ENCODE data around the gene FAM171A1.

- no peak for TF ChIP-seq CTCF (IDR thresholded peaks at IDR 0.05; ENCODE audit: insufficient read depth, low read depth, low read length)
- no peak for TF ChIP-seq EZH2 (IDR thresholded peaks at IDR 0.05; ENCODE audit: insufficient read depth, low read length)
These were observed 103.6 kb downstream of the FAM171A1 start for GRCh38 chr10:15267496-15267895.

Data from astrocyte (in vitro differentiated cells and primary cell).